MM.1S (cell line): ENCODE data around the gene NUMB.

ENCODE experiments used
- DNase-seq: peaks from one replicate; pipeline ENCODE4 v3.0.0-alpha.2; 2015
- H2AFZ ChIP-seq: fragments of 300-600 bp; sonication (generic); 2 replicates; pipeline ENCODE4 v1.6.0; 2016; ENCODE audit warnings: antibody characterized with exemption, low read length
- H3F3A ChIP-seq: fragments of 300-600 bp; sonication (generic); 2 replicates; pipeline ENCODE4 v1.6.1; 2016; ENCODE audit warnings: mild to moderate bottlenecking, antibody characterized with exemption, low read length, moderate library complexity, mixed read lengths; ENCODE audit not compliant: insufficient read depth
- H3K27ac ChIP-seq: fragments of 300-600 bp; sonication (generic); 2 replicates; pipeline ENCODE4 v1.5.1; 2016; ENCODE audit warnings: mild to moderate bottlenecking, low read length
- H3K27me3 ChIP-seq: fragments of 300-600 bp; sonication (generic); replicated peaks from 2 replicates; pipeline ENCODE4 v1.6.0; 2016; ENCODE audit warnings: low read length; ENCODE audit not compliant: insufficient read depth
- H3K36me3 ChIP-seq: fragments of 300-600 bp; sonication (generic); replicated peaks from 2 replicates; pipeline ENCODE4 v1.6.1; 2016; ENCODE audit warnings: mild to moderate bottlenecking, low read length, mixed read lengths; ENCODE audit not compliant: insufficient read depth
- H3K4me1 ChIP-seq: fragments of 300-600 bp; sonication (generic); 2 replicates; pipeline ENCODE4 v1.6.1; 2016; ENCODE audit warnings: low read length, mixed read lengths
- H3K4me2 ChIP-seq: fragments of 300-600 bp; sonication (generic); 2 replicates; pipeline ENCODE4 v1.6.0; 2016; ENCODE audit warnings: low read depth, low read length
- H3K4me3 ChIP-seq: fragments of 300-600 bp; sonication (generic); 2 replicates; pipeline ENCODE4 v1.5.1; 2016; ENCODE audit warnings: low read length, mixed read lengths
- H3K79me2 ChIP-seq: fragments of 300-600 bp; sonication (generic); 2 replicates; pipeline ENCODE4 v1.6.1; 2016; ENCODE audit warnings: mixed run types, low read length, mixed read lengths
- H3K9ac ChIP-seq: fragments of 300-600 bp; sonication (generic); 2 replicates; pipeline ENCODE4 v1.6.1; 2016; ENCODE audit warnings: low read length, mixed read lengths
- H3K9me2 ChIP-seq: fragments of 300-600 bp; sonication (generic); replicated peaks from 2 replicates; pipeline ENCODE4 v1.6.1; 2016; ENCODE audit warnings: mild to moderate bottlenecking, low read length, mixed read lengths; ENCODE audit not compliant: insufficient read depth
- H3K9me3 ChIP-seq: fragments of 300-600 bp; sonication (generic); replicated peaks from 2 replicates; pipeline ENCODE4 v1.6.1; 2016; ENCODE audit warnings: mild to moderate bottlenecking, low read length, mixed read lengths; ENCODE audit not compliant: insufficient read depth
- H4K20me1 ChIP-seq: fragments of 300-600 bp; sonication (generic); 2 replicates; pipeline ENCODE4 v1.6.1; 2016; ENCODE audit warnings: mild to moderate bottlenecking, low read length, moderate library complexity, mixed read lengths; ENCODE audit not compliant: insufficient read depth
- EZH2 ChIP-seq: fragments of 300-600 bp; sonication (generic); optimal IDR thresholded peaks from 2 replicates; pipeline ENCODE3; 2017; ENCODE audit warnings: low read depth, mild to moderate bottlenecking, antibody characterized with exemption, low read length, mixed read lengths
- EZH2phosphoT487 ChIP-seq: fragments of 300-600 bp; sonication (generic); IDR thresholded peaks from 2 replicates; pipeline ENCODE4 v1.6.1; 2018; ENCODE audit warnings: antibody characterized with exemption, low read length
- TF ChIP-seq, protein P1 (sequence below): fragments of 300-600 bp; sonication (generic); IDR thresholded peaks from 2 replicates; pipeline ENCODE4 v1.5.1; 2016; ENCODE audit warnings: antibody characterized with exemption, low read length, mixed read lengths

The NUMB gene

DNA sequence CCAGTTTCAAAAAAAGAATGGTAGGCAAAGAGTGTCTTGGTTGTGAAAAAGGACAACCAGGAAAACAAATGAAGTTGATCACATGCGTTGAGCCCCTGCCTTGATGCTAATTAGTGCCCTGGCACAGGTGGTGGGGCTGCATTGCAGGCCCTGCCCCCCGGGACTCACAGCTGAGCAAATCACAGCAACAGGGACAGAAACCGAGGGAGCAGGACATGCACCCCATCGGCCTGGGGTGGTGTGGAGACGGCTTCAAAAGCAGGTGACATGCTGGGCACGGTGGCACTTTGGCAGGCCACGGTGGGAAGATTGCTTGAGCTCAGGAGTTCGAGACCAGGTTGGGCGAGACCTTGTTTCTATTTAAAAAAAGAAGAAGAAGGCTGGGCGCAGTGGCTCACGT lies 222.2 kb downstream of the NUMB start:
- Histone ChIP-seq H3K9me3 (no peaks in the 10 kb centered on the region), H3K4me1 (no peaks in the 10 kb centered on the region), H3K9me2 (no peaks in the 10 kb centered on the region), H3K27me3 (peaks cover 11% of the 10 kb centered on the region), H3K4me2 (no peak overlapping the region), H3K4me3 (no peak overlapping the region), H3K79me2 (no peaks in the 10 kb centered on the region), H4K20me1 (no peaks in the 10 kb centered on the region), H3F3A (no peaks in the 10 kb centered on the region), H3K36me3 (no peaks in the 10 kb centered on the region), H2AFZ (no peak overlapping the region), H3K9ac (no peak overlapping the region), H3K27ac (no peak overlapping the region)
- TF ChIP-seq EZH2 (no peak), EZH2phosphoT487 (no peak)
- TF ChIP-seq, protein P1, sequence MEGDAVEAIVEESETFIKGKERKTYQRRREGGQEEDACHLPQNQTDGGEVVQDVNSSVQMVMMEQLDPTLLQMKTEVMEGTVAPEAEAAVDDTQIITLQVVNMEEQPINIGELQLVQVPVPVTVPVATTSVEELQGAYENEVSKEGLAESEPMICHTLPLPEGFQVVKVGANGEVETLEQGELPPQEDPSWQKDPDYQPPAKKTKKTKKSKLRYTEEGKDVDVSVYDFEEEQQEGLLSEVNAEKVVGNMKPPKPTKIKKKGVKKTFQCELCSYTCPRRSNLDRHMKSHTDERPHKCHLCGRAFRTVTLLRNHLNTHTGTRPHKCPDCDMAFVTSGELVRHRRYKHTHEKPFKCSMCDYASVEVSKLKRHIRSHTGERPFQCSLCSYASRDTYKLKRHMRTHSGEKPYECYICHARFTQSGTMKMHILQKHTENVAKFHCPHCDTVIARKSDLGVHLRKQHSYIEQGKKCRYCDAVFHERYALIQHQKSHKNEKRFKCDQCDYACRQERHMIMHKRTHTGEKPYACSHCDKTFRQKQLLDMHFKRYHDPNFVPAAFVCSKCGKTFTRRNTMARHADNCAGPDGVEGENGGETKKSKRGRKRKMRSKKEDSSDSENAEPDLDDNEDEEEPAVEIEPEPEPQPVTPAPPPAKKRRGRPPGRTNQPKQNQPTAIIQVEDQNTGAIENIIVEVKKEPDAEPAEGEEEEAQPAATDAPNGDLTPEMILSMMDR = no peak
- DNase-seq = no peak

DNA sequence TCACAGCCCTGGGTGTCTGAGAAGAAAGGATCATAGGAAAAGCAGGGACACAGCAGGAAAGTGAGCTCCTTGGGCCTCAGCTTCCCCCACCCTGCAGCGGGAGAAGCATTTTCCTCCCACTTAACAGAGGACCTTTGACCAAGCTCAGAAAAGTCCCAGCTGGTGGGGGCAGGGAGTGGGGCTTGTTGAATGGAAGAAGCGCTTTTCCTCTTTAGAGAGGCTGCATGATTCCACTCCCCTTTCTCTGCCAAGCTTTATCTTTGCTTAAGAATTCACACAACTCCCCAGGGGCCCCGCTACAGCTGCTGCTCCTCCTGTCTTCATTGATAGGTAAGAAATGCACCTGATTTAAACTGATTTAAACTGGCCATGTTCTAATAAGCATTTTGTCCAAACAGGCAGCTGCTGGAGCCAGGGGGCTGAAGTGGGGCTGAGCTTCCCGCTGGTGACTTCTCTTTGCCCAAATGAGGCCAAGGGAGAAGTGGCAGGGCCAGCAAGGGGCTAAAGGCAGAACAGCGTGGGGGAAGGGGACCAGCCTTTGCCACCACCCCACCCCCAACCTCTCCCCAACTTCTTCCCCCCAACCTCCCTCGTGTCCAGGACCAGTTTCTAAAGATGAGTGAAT lies 222.7 kb downstream of the NUMB start:
- H4K20me1 ChIP-seq = no peaks in the 10 kb centered on the region
- H3K9me3 ChIP-seq = no peaks in the 10 kb centered on the region
- H3K36me3 ChIP-seq = no peaks in the 10 kb centered on the region
- no peaks in the 10 kb centered on the region for H3K9me2 ChIP-seq
- TF ChIP-seq EZH2 (no peak), EZH2phosphoT487 (no peak)
- TF ChIP-seq, protein P1 = no peak
- DNase-seq = no peak
- H3K4me2 ChIP-seq = no peak overlapping the region
- H3K4me1 ChIP-seq = no peaks in the 10 kb centered on the region
- no peak overlapping the region for H2AFZ ChIP-seq
- H3F3A ChIP-seq = no peaks in the 10 kb centered on the region
- H3K27me3 ChIP-seq = peaks cover 11% of the 10 kb centered on the region
- H3K4me3 ChIP-seq = no peak overlapping the region
- no peak overlapping the region for H3K9ac ChIP-seq
- H3K27ac ChIP-seq = no peak overlapping the region
- H3K79me2 ChIP-seq = no peaks in the 10 kb centered on the region

DNA sequence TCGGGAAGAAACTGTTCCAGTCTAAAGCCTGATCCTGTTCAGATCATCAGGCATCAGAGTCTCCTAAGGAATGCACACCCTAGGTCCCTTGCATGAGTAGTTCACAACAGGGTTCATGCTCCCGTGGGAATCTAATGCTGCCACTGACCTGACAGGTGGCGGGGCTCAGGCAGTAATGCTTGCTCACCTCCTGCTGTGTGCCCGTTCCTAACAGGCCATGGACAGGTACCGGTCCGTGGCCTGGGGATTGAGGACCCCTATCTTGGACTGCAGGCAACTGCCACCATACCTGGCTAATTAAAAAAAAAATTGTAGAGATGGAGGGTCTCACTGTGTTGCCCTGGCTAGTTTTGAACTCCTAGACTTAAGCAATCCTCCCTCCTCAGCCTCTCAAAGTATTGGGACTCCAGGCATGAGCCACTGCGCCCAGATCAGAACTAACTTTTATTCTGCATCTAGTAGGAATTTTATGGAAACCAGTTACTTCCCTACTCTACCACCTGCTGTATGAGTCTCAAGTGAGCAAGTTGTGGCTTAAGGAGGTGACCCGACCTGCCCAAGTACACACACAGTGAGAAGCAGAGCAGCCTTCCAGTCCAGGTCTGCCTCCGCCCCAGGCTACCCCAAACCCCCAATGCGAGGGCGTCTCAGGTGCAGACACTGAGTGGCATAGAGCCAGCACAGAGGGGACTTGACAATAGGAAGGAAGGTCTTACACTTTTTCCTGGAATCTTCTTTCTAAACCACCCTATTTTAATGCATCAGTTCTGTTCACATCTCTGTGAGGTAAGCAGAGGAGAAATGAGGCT lies 223.6 kb downstream of the NUMB start:
- H3K36me3 ChIP-seq = no peaks in the 10 kb centered on the region
- H3K9me3 ChIP-seq = no peaks in the 10 kb centered on the region
- DNase-seq = no peak
- no peaks in the 10 kb centered on the region for H3K4me1 ChIP-seq
- H3K9me2 ChIP-seq = no peaks in the 10 kb centered on the region
- H4K20me1 ChIP-seq = no peaks in the 10 kb centered on the region
- H3F3A ChIP-seq = no peaks in the 10 kb centered on the region
- no peak overlapping the region for H3K4me2 ChIP-seq
- H3K9ac ChIP-seq = no peak overlapping the region
- H2AFZ ChIP-seq = no peak overlapping the region
- no peaks in the 10 kb centered on the region for H3K79me2 ChIP-seq
- H3K4me3 ChIP-seq = no peak overlapping the region
- TF ChIP-seq, protein P1 = no peak
- TF ChIP-seq EZH2phosphoT487 (no peak), EZH2 (no peak)
- no peak overlapping the region for H3K27ac ChIP-seq
- peaks cover 11% of the 10 kb centered on the region for H3K27me3 ChIP-seq
